Psoas muscle (tissue), 8 donors: ENCODE results near the gene GLCCI1. TPM values are rescaled to one million over a fixed set of nuclear protein-coding genes. Genes with fewer than 3 reads are reported as not detected.

Source experiments
- ATAC-seq, 4 donors: fragments of 200-7000 bp; cut with Tn5 transposase; one replicate each; pipeline ENCODE4 v1.9.1; 2020; ENCODE audit warnings: moderate library complexity in 3 of 4, mild to moderate bottlenecking in 2 of 4
- DNase-seq, 2 donors: peaks; one replicate each; pipeline ENCODE4 v3.0.0-alpha.2; 2020
- H3K27ac ChIP-seq: fragments of 200-600 bp; one replicate; pipeline ENCODE4 v1.8.0; 2022
- H3K27me3 ChIP-seq, 3 donors: fragments of 200-600 bp in 1 of 3; one replicate each; pipeline versions ENCODE4 v1.6.1 to v1.8.0; 2013 to 2022; ENCODE audit warnings: low read length in 2 of 3, mild to moderate bottlenecking in 2 of 3, moderate library complexity in 1 of 3; ENCODE audit not compliant: insufficient read depth in 3 of 3
- H3K36me3 ChIP-seq, 2 donors: fragments of 200-600 bp in 1 of 2; one replicate each; pipeline versions ENCODE4 v1.6.1 to v1.8.0; 2013 to 2022; ENCODE audit warnings: low read depth in 1 of 2, mild to moderate bottlenecking in 1 of 2, moderate library complexity in 1 of 2; ENCODE audit not compliant: insufficient read depth in 1 of 2
- H3K4me1 ChIP-seq: fragments of 200-600 bp; one replicate; pipeline ENCODE4 v1.8.0; 2022
- H3K4me3 ChIP-seq: fragments of 200-600 bp; one replicate; pipeline ENCODE4 v1.8.0; 2022; ENCODE audit warnings: mild to moderate bottlenecking
- H3K9me3 ChIP-seq: fragments of 200-600 bp; one replicate; pipeline ENCODE4 v1.8.0; 2022
- WGBS, 3 donors: extraction: QIAGEN DNeasy Blood & Tissue Kit; methylation state at CpG; one replicate each; pipeline versions ENCODE4 v1.1.6 to v1.1.7; 2013; 5-methylcytosine and 5-hydroxymethylcytosine counted together
- intact Hi-C, 2 donors: fragments of 100-400 bp; cut with DNase I; formaldehyde crosslinking; loops; one replicate each; pipeline versions ENCODE4 v1.11.0 to v1.14.2; 2022
- polyA plus RNA-seq, 3 donors: library from polyadenylated mRNA; stranded (reverse); fragments of 200-250 nt; gene quantifications; one replicate each; pipeline ENCODE4 v1.2.3, GENCODE V29; 2013
- total RNA-seq, 4 donors: library from RNA; stranded (reverse); fragmentation: NEBNext Ultra II Directional in 2 of 4; extraction: Animal tissue kit (Norgen Biotek cat#: 25700) in 2 of 4; gene quantifications; one replicate each; pipeline versions ENCODE4 v1.2.1 to v1.2.4, GENCODE V29; 2021 to 2023
- TF ChIP-seq, protein P1 (sequence below): fragments of 200-600 bp; IDR thresholded peaks from one replicate; pipeline ENCODE4 v1.8.0; 2022; ENCODE audit warnings: antibody characterized with exemption
- donor health status: healthy with polysubstance abuse.
- donor health status: DM: no; HTN: no; CAD: no; lungs with moderate emphysema.
- donor health status: Bipolar disorder and iron deficiency.
- donor health status: healthy.
- donor health status: DM: yes; HTN: yes; CAD: no.
- donor health status: DM: no; HTN: no; CAD: no.
- donor health status: DM: no; HTN: no; CAD: no.
- donor health status: DM: yes; HTN: yes; CAD: no.

GLCCI1 gene
- total and polyA plus RNA-seq, 7 donors = 0.57 to 8.0 (median 3.1) TPM

GRCh38 chr7:7971308-7972040, 2.9 kb downstream of the GLCCI1 start:
- DNase-seq (no peak), ATAC-seq (no peak)
- TF ChIP-seq, protein P1, sequence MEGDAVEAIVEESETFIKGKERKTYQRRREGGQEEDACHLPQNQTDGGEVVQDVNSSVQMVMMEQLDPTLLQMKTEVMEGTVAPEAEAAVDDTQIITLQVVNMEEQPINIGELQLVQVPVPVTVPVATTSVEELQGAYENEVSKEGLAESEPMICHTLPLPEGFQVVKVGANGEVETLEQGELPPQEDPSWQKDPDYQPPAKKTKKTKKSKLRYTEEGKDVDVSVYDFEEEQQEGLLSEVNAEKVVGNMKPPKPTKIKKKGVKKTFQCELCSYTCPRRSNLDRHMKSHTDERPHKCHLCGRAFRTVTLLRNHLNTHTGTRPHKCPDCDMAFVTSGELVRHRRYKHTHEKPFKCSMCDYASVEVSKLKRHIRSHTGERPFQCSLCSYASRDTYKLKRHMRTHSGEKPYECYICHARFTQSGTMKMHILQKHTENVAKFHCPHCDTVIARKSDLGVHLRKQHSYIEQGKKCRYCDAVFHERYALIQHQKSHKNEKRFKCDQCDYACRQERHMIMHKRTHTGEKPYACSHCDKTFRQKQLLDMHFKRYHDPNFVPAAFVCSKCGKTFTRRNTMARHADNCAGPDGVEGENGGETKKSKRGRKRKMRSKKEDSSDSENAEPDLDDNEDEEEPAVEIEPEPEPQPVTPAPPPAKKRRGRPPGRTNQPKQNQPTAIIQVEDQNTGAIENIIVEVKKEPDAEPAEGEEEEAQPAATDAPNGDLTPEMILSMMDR = no peak
- H3K9me3 ChIP-seq = no peaks in the 10 kb centered on the region
- H3K36me3 ChIP-seq = no peaks in the 10 kb centered on the region
- no peaks in the 10 kb centered on the region for H3K27me3 ChIP-seq
- H3K4me3 ChIP-seq = peak overlapping the region; percentile 99
- 62 to 72% (median 68%) methylated on average over 9 of the region's 9 CpGs for WGBS, 3 donors
- H3K27ac ChIP-seq = no peak overlapping the region
- intact Hi-C loops = loop anchor here in 1 of 2 donors (10.0 kb wide), 1 partner anchor 243 kb away; no protein-coding TSS in a partner anchor
- H3K4me1 ChIP-seq = peaks cover 15% of the 10 kb centered on the region

- 39 to 51% (median 43%) methylated on average over 6 of the region's 6 CpGs for WGBS, 3 donors
- DNase-seq (no peak), ATAC-seq (no peak)
- TF ChIP-seq, protein P1 = no peak
- H3K27me3 ChIP-seq = no peaks in the 10 kb centered on the region
- peak overlapping the region; percentile 99 for H3K4me3 ChIP-seq
- H3K4me1 ChIP-seq = peaks cover 16% of the 10 kb centered on the region
- H3K9me3 ChIP-seq = no peaks in the 10 kb centered on the region
- intact Hi-C loops = loop anchor here in 1 of 2 donors (10.0 kb wide), 1 partner anchor 243 kb away; no protein-coding TSS in a partner anchor
- no peaks in the 10 kb centered on the region for H3K36me3 ChIP-seq
- H3K27ac ChIP-seq = no peak overlapping the region
Measured at GRCh38 chr7:7972128-7972527, 3.5 kb downstream of the GLCCI1 start.

- ATAC-seq = no peak
- TF ChIP-seq, protein P1 = no peak
- Histone ChIP-seq H3K27me3 (no peaks in the 10 kb centered on the region), H3K4me3 (no peak overlapping the region), H3K4me1 (peaks cover 25% of the 10 kb centered on the region), H3K36me3 (no peaks in the 10 kb centered on the region), H3K9me3 (no peaks in the 10 kb centered on the region), H3K27ac (no peak overlapping the region)
- whole genome bisulfite sequencing, 3 donors = 58 to 79% (median 69%) methylated on average over 2 of the region's 2 CpGs
- no peak for DNase-seq
- intact Hi-C loops = loop anchor here in 1 of 2 donors (10.0 kb wide), 1 partner anchor 242 kb away; no protein-coding TSS in a partner anchor
Measured at GRCh38 chr7:7972922-7973594, 4.5 kb downstream of the GLCCI1 start.

DNA sequence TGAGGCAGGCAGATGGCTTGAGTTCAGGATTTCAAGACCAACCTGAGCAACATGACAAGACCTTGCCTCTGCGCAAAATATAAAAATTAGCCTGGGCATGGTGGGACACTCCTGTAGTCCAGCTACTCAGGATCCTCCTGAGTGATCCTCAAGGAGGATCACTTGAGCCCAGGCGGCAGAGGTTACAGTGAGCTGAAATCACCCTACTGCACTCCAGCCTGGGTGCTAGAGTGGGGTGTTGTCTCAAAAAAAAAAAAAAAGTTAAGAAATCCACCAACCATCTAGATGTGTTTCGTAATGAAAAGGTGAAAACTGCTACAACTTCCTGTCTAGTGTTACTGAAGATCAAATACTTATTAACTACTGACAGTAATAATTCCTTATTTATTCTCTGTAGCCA, 8.1 kb downstream of the GLCCI1 start:
- Histone ChIP-seq H3K4me1 (peaks cover 19% of the 10 kb centered on the region), H3K36me3 (no peaks in the 10 kb centered on the region), H3K9me3 (no peaks in the 10 kb centered on the region), H3K27me3 (no peaks in the 10 kb centered on the region), H3K27ac (no peak overlapping the region), H3K4me3 (no peak overlapping the region)
- intact Hi-C loops = loop anchor here in 1 of 2 donors (10.0 kb wide), 1 partner anchor 238 kb away; no protein-coding TSS in a partner anchor
- ATAC-seq (no peak), DNase-seq (no peak)
- WGBS, 3 donors = 84 to 99% (median 97%) methylated on average over 3 of the region's 3 CpGs
- TF ChIP-seq, protein P1 = no peak
